ENCODE data around the gene CEBPG. TPM values are rescaled to one million over a fixed set of nuclear protein-coding genes. Genes with fewer than 3 reads are reported as not detected.

CEBPG gene
- total RNA-seq, 1 experiment from 2014 or later: 17.3 TPM

GRCh38 chr19:33394723-33395560 lies 21.4 kb downstream of the CEBPG start:
- DNase-seq (ENCODE audit: low read depth): no peak

- peak; percentile 24 for DNase-seq (ENCODE audit: low read depth)
Measured at GRCh38 chr19:33395561-33396550, 22.3 kb downstream of the CEBPG start.

- peak; percentile 15 for DNase-seq (ENCODE audit: low read depth)
Measured at GRCh38 chr19:33396701-33397535, 23.4 kb downstream of the CEBPG start.

GRCh38 chr19:33397536-33398360 lies 24.2 kb downstream of the CEBPG start:
- DNase-seq (ENCODE audit: low read depth): no peak

- no peak for DNase-seq (ENCODE audit: low read depth)
Measured at GRCh38 chr19:33398361-33399060, 25.0 kb downstream of the CEBPG start.

GRCh38 chr19:33399081-33399744 lies 25.7 kb downstream of the CEBPG start:
- DNase-seq (ENCODE audit: low read depth): no peak

GRCh38 chr19:33399745-33400681 lies 26.5 kb downstream of the CEBPG start:
- no peak for DNase-seq (ENCODE audit: low read depth)

- no peak for DNase-seq (ENCODE audit: low read depth)
Measured at GRCh38 chr19:33400856-33401682, 27.6 kb downstream of the CEBPG start.

- DNase-seq (ENCODE audit: low read depth): no peak
Measured at GRCh38 chr19:33401683-33402420, 28.3 kb downstream of the CEBPG start.

GRCh38 chr19:33402421-33403220 lies 29.1 kb downstream of the CEBPG start:
- no peak for DNase-seq (ENCODE audit: low read depth)

GRCh38 chr19:33403221-33403972 lies 29.9 kb downstream of the CEBPG start:
- no peak for DNase-seq (ENCODE audit: low read depth)

GRCh38 chr19:33403973-33404304 lies 30.4 kb downstream of the CEBPG start:
- DNase-seq (ENCODE audit: low read depth): no peak

- DNase-seq (ENCODE audit: low read depth): no peak
Measured at GRCh38 chr19:33404506-33405253, 31.2 kb downstream of the CEBPG start.

- no peak for DNase-seq (ENCODE audit: low read depth)
Measured at GRCh38 chr19:33405254-33405552, 31.7 kb downstream of the CEBPG start.
